GM21367 (cell line): ENCODE measurements around the gene MAPK12.

ENCODE experiments used
- ATAC-seq: cut with Tn5 transposase; IDR thresholded peaks from one replicate; pipeline ENCODE4 v1.9.1; 2021; ENCODE audit not compliant: unreplicated experiment

The MAPK12 gene

GRCh38 chr22:50299785-50300619 lies 38.5 kb upstream of the MAPK12 start:
- ATAC-seq, result no peak

GRCh38 chr22:50298937-50299784 lies 37.7 kb upstream of the MAPK12 start:
- ATAC-seq, result no peak

- no peak for ATAC-seq
Measured at GRCh38 chr22:50298266-50298637, 36.8 kb upstream of the MAPK12 start.

- ATAC-seq, result no peak
Measured at GRCh38 chr22:50297510-50298265, 36.2 kb upstream of the MAPK12 start.

GRCh38 chr22:50296658-50297490 lies 35.4 kb upstream of the MAPK12 start:
- ATAC-seq, result no peak

GRCh38 chr22:50294319-50294656 lies 32.8 kb upstream of the MAPK12 start:
- no peak for ATAC-seq

GRCh38 chr22:50293441-50294318 lies 32.2 kb upstream of the MAPK12 start:
- no peak for ATAC-seq

GRCh38 chr22:50292643-50293440 lies 31.4 kb upstream of the MAPK12 start:
- ATAC-seq, result no peak

- no peak for ATAC-seq
Measured at GRCh38 chr22:50289942-50290630, 28.6 kb upstream of the MAPK12 start.

- ATAC-seq, result no peak
Measured at GRCh38 chr22:50289151-50289941, 27.9 kb upstream of the MAPK12 start.

GRCh38 chr22:50287731-50288130 lies 26.2 kb upstream of the MAPK12 start:
- ATAC-seq, result no peak

GRCh38 chr22:50286701-50287318 lies 25.3 kb upstream of the MAPK12 start:
- ATAC-seq, result no peak

- ATAC-seq, result no peak
Measured at GRCh38 chr22:50286275-50286674, 24.8 kb upstream of the MAPK12 start.

GRCh38 chr22:50285568-50286229 lies 24.2 kb upstream of the MAPK12 start:
- no peak for ATAC-seq

GRCh38 chr22:50284479-50284878 lies 23.0 kb upstream of the MAPK12 start:
- no peak for ATAC-seq

GRCh38 chr22:50283821-50284220 lies 22.3 kb upstream of the MAPK12 start:
- ATAC-seq, result no peak
